HEK293 (cell line): Measurements from ENCODE around the gene ZNF865.

Experiments
- CTCF ChIA-PET: fragments of 350-600 bp; formaldehyde crosslinking; extraction: SDS; loops from one replicate; lab custom pipeline; 2021; ENCODE audit warnings: antibody characterized with exemption; lab: Yijun Ruan, JAX
- POLR2A ChIA-PET: fragments of 300-600 bp; formaldehyde crosslinking; extraction: SDS; loops from one replicate; lab custom pipeline; 2020; ENCODE audit warnings: antibody characterized with exemption, inconsistent platforms; lab: Yijun Ruan, JAX
- H3K27ac ChIP-seq: fragments of 200-500 bp; sonication (Bioruptor generic); 2 replicates; pipeline ENCODE4 v1.5.1; 2014; ENCODE audit warnings: low read depth, low read length, control low read depth, inconsistent platforms; ENCODE audit errors: extremely low read depth
- H3K36me3 ChIP-seq, 2 experiments: fragments of 200-500 bp in 1 of 2; sonication (Bioruptor generic) in 1 of 2; 1 replicate in 1 of 2; 2 replicates in 1 of 2; pipeline ENCODE4 v1.5.1; 2014 to 2017; ENCODE audit warnings: inconsistent platforms in 2 of 2, low read length in 2 of 2; ENCODE audit not compliant: control insufficient read depth in 2 of 2, insufficient read depth in 1 of 2
- H3K4me1 ChIP-seq: fragments of 200-500 bp; sonication (Bioruptor generic); 2 replicates; pipeline ENCODE4 v1.5.1; 2014; ENCODE audit warnings: mild to moderate bottlenecking, low read length, inconsistent platforms; ENCODE audit not compliant: control insufficient read depth, insufficient read depth
- H3K4me3 ChIP-seq: 2 replicates; pipeline ENCODE4 v1.5.1; 2011; ENCODE audit warnings: low read depth, mild to moderate bottlenecking, control low read depth, low read length, moderate library complexity
- H3K9me3 ChIP-seq: fragments of 200-500 bp; sonication (Bioruptor generic); 2 replicates; pipeline ENCODE4 v1.5.1; 2014; ENCODE audit warnings: low read depth, low read length, inconsistent platforms; ENCODE audit not compliant: control insufficient read depth, insufficient read depth
- CTCF ChIP-seq: fragments of 450-650 bp; formaldehyde crosslinking; IDR thresholded peaks from 2 replicates; pipeline ENCODE4 v1.5.1; 2016; ENCODE audit warnings: missing biosample characterization, missing genetic modification characterization
- EGR2 ChIP-seq: fragments of 450-650 bp; formaldehyde crosslinking; IDR thresholded peaks from 2 replicates; pipeline ENCODE4 v1.5.1; 2016; ENCODE audit warnings: low read depth, missing biosample characterization, missing genetic modification characterization
- IKZF3 ChIP-seq: fragments of 450-650 bp; IDR thresholded peaks from 2 replicates; pipeline ENCODE4 v1.5.0; 2018; ENCODE audit warnings: missing biosample characterization, mild to moderate bottlenecking, missing genetic modification characterization, moderate library complexity
- KLF7 ChIP-seq: fragments of 450-650 bp; formaldehyde crosslinking; IDR thresholded peaks from 2 replicates; pipeline ENCODE4 v1.5.1; 2016; ENCODE audit warnings: missing biosample characterization, missing genetic modification characterization, borderline replicate concordance
- MZF1 ChIP-seq: fragments of 450-650 bp; formaldehyde crosslinking; IDR thresholded peaks from 2 replicates; pipeline ENCODE4 v1.5.1; 2017; ENCODE audit warnings: missing biosample characterization, missing genetic modification characterization, borderline replicate concordance
- SP7 ChIP-seq: fragments of 450-650 bp; formaldehyde crosslinking; IDR thresholded peaks from 2 replicates; pipeline ENCODE4 v1.5.1; 2016; ENCODE audit warnings: missing biosample characterization, missing genetic modification characterization
- YY2 ChIP-seq: fragments of 450-650 bp; formaldehyde crosslinking; IDR thresholded peaks from 2 replicates; pipeline ENCODE4 v1.5.1; 2016; ENCODE audit warnings: missing biosample characterization, missing genetic modification characterization
- ZBTB17 ChIP-seq: fragments of 450-650 bp; formaldehyde crosslinking; IDR thresholded peaks from 2 replicates; pipeline ENCODE4 v1.5.1; 2016; ENCODE audit warnings: missing biosample characterization, missing genetic modification characterization
- ZBTB44 ChIP-seq: fragments of 450-650 bp; IDR thresholded peaks from 2 replicates; pipeline ENCODE4 v1.5.1; 2018; ENCODE audit warnings: missing biosample characterization, mild to moderate bottlenecking, missing genetic modification characterization
- ZBTB7A ChIP-seq: fragments of 450-650 bp; formaldehyde crosslinking; IDR thresholded peaks from 2 replicates; pipeline ENCODE4 v1.5.1; 2016; ENCODE audit warnings: low read depth, missing biosample characterization, missing genetic modification characterization
- ZBTB8A ChIP-seq: fragments of 450-650 bp; formaldehyde crosslinking; IDR thresholded peaks from 2 replicates; pipeline ENCODE4 v1.5.1; 2016; ENCODE audit warnings: missing biosample characterization, missing genetic modification characterization
- ZEB2 ChIP-seq: fragments of 450-650 bp; formaldehyde crosslinking; IDR thresholded peaks from 2 replicates; pipeline ENCODE4 v1.5.1; 2016; ENCODE audit warnings: missing biosample characterization, missing genetic modification characterization
- ZNF10 ChIP-seq: fragments of 450-650 bp; formaldehyde crosslinking; IDR thresholded peaks from 2 replicates; pipeline ENCODE4 v1.5.1; 2017; ENCODE audit warnings: missing biosample characterization, missing genetic modification characterization
- ZNF112 ChIP-seq: fragments of 450-650 bp; formaldehyde crosslinking; IDR thresholded peaks from 2 replicates; pipeline ENCODE4 v1.5.0; 2017; ENCODE audit warnings: missing biosample characterization, missing genetic modification characterization
- ZNF121 ChIP-seq: fragments of 450-650 bp; formaldehyde crosslinking; IDR thresholded peaks from 2 replicates; pipeline ENCODE4 v1.5.1; 2016; ENCODE audit warnings: missing biosample characterization, missing genetic modification characterization
- ZNF133 ChIP-seq: fragments of 450-650 bp; formaldehyde crosslinking; IDR thresholded peaks from 2 replicates; pipeline ENCODE4 v1.5.1; 2016; ENCODE audit warnings: missing biosample characterization, missing genetic modification characterization
- ZNF155 ChIP-seq: fragments of 450-650 bp; formaldehyde crosslinking; IDR thresholded peaks from 2 replicates; pipeline ENCODE4 v1.5.1; 2016; ENCODE audit warnings: missing biosample characterization, missing genetic modification characterization
- ZNF23 ChIP-seq: fragments of 450-650 bp; formaldehyde crosslinking; IDR thresholded peaks from 2 replicates; pipeline ENCODE4 v1.5.1; 2016; ENCODE audit warnings: missing biosample characterization, missing genetic modification characterization, borderline replicate concordance
- ZNF366 ChIP-seq: fragments of 450-650 bp; formaldehyde crosslinking; conservative IDR thresholded peaks from 2 replicates; pipeline ENCODE4 v1.5.1; 2016; ENCODE audit warnings: missing biosample characterization, missing genetic modification characterization
- ZNF394 ChIP-seq: fragments of 450-650 bp; formaldehyde crosslinking; IDR thresholded peaks from 2 replicates; pipeline ENCODE4 v1.5.1; 2016; ENCODE audit warnings: missing biosample characterization, missing genetic modification characterization, mild to moderate bottlenecking, moderate library complexity, borderline replicate concordance
- ZNF529 ChIP-seq: fragments of 450-650 bp; formaldehyde crosslinking; IDR thresholded peaks from 2 replicates; pipeline ENCODE4 v1.5.1; 2017; ENCODE audit warnings: missing genetic modification characterization, missing biosample characterization; ENCODE audit not compliant: insufficient replicate concordance
- ZNF560 ChIP-seq: fragments of 450-650 bp; formaldehyde crosslinking; IDR thresholded peaks from 2 replicates; pipeline ENCODE4 v1.5.1; 2017; ENCODE audit warnings: missing biosample characterization, missing genetic modification characterization, borderline replicate concordance
- ZNF596 ChIP-seq: fragments of 450-650 bp; IDR thresholded peaks from 2 replicates; pipeline ENCODE4 v1.5.0; 2018; ENCODE audit warnings: missing biosample characterization, mild to moderate bottlenecking, missing genetic modification characterization, moderate library complexity
- ZNF600 ChIP-seq: fragments of 450-650 bp; formaldehyde crosslinking; IDR thresholded peaks from 2 replicates; pipeline ENCODE4 v1.5.1; 2016; ENCODE audit warnings: missing biosample characterization, missing genetic modification characterization
- ZNF623 ChIP-seq: fragments of 450-650 bp; formaldehyde crosslinking; IDR thresholded peaks from 2 replicates; pipeline ENCODE4 v1.5.1; 2016; ENCODE audit warnings: missing biosample characterization, missing genetic modification characterization
- ZNF639 ChIP-seq: fragments of 450-650 bp; formaldehyde crosslinking; IDR thresholded peaks from 2 replicates; pipeline ENCODE4 v1.5.1; 2016; ENCODE audit warnings: missing biosample characterization, missing genetic modification characterization
- ZNF654 ChIP-seq: fragments of 450-650 bp; formaldehyde crosslinking; IDR thresholded peaks from 2 replicates; pipeline ENCODE4 v1.5.1; 2016; ENCODE audit warnings: low read depth, missing biosample characterization, missing genetic modification characterization
- ZNF660 ChIP-seq: fragments of 450-650 bp; IDR thresholded peaks from 2 replicates; pipeline ENCODE4 v1.5.1; 2018; ENCODE audit warnings: missing biosample characterization, mild to moderate bottlenecking, missing genetic modification characterization
- ZNF664 ChIP-seq: fragments of 450-650 bp; formaldehyde crosslinking; IDR thresholded peaks from 2 replicates; pipeline ENCODE4 v1.5.1; 2016; ENCODE audit warnings: missing biosample characterization, missing genetic modification characterization
- ZNF785 ChIP-seq: fragments of 450-650 bp; formaldehyde crosslinking; IDR thresholded peaks from 2 replicates; pipeline ENCODE4 v1.5.1; 2016; ENCODE audit warnings: missing biosample characterization, missing genetic modification characterization
- ZXDB ChIP-seq: fragments of 450-650 bp; formaldehyde crosslinking; IDR thresholded peaks from 2 replicates; pipeline ENCODE4 v1.5.1; 2016; ENCODE audit warnings: missing biosample characterization, missing genetic modification characterization

The ZNF865 gene

GRCh38 chr19:55605637-55606470, at the start of gene ZNF865:
Gene ZNF865, plus strand, starts transcription at chr19:55605647. Its CDS starts 7,972 bp downstream, at chr19:55613619.
- Histone ChIP-seq H3K4me1 (peaks cover 6% of the 10 kb centered on the region; the same call in 1 of the 2 replicates), H3K27ac (peak within 1 kb of the TSS; percentile 88), H3K9me3 (no peaks in the 10 kb centered on the region), H3K36me3 (peaks cover 17 to 27% of the 10 kb centered on the region in 2 experiments; a peak in 2 of 3 replicates), H3K4me3 (peak within 1 kb of the TSS; percentile 97)
- CTCF ChIA-PET, result interaction anchor here (0.5 to 3.1 kb wide), 40 partner anchors 8 to 1737 kb away, joined by 3 to 50 read pairs (median 4); partner anchors contain the start of genes ISOC2, KMT5C, SBK2 and ZNF579
- POLR2A ChIA-PET, result interaction anchor here (0.5 to 4.5 kb wide), 24 partner anchors 16 to 489 kb away, joined by 3 to 75 read pairs (median 4); partner anchors contain the start of genes ISOC2, PPP1R12C, U2AF2 and UBE2S
- TF ChIP-seq ZNF121 (tag by site-specific recombination), result no peak
- peak; percentile 84 for TF ChIP-seq ZNF654 (tag by site-specific recombination)
- peak; percentile 44; the same call in 1 of the 2 replicates for TF ChIP-seq ZNF394
- peak; percentile 60 for TF ChIP-seq ZNF600 (tag by site-specific recombination)
- 0 out of 2 replicates have a peak, but pooled peaks have one; percentile 3 for TF ChIP-seq YY2 (tag by site-specific recombination)
- TF ChIP-seq MZF1 (tag by site-specific recombination), result 0 out of 2 replicates have a peak, but pooled peaks have one; percentile 46
- TF ChIP-seq CTCF (tag by site-specific recombination), result peak; percentile 95
- TF ChIP-seq ZBTB44 (tag by site-specific recombination), result no peak
- peak; percentile 50; the same call in 1 of the 2 replicates for TF ChIP-seq IKZF3 (tag by site-specific recombination)
- no peak for TF ChIP-seq KLF7 (tag by site-specific recombination)
- TF ChIP-seq ZBTB17, result peak; percentile 75
- no peak for TF ChIP-seq ZNF664 (tag by site-specific recombination)
- TF ChIP-seq ZNF785, result no peak
- TF ChIP-seq ZNF596, result no peak
- peak; percentile 78 for TF ChIP-seq ZNF660 (tag by site-specific recombination)
- TF ChIP-seq ZNF366 (tag by site-specific recombination), result peak; percentile 74
- no peak for TF ChIP-seq ZNF560 (tag by site-specific recombination)
- TF ChIP-seq ZNF10 (tag by site-specific recombination), result no peak
- TF ChIP-seq ZEB2 (tag by site-specific recombination), result 0 out of 2 replicates have a peak, but pooled peaks have one; percentile 47
- no peak for TF ChIP-seq ZNF133 (tag by site-specific recombination)
- no peak for TF ChIP-seq ZBTB7A
- TF ChIP-seq ZNF23 (tag by site-specific recombination), result no peak
- TF ChIP-seq ZNF639 (tag by site-specific recombination), result peak; percentile 36; the same call in 1 of the 2 replicates
- TF ChIP-seq EGR2, result peak; percentile 36; the same call in 1 of the 2 replicates
- TF ChIP-seq ZNF623, result 0 out of 2 replicates have a peak, but pooled peaks have one; percentile 8
- no peak for TF ChIP-seq ZNF155
- no peak for TF ChIP-seq ZNF112
- TF ChIP-seq ZXDB, result 0 out of 2 replicates have a peak, but pooled peaks have one; percentile 52
- 0 out of 2 replicates have a peak, but pooled peaks have one; percentile 18 for TF ChIP-seq ZBTB8A
- no peak for TF ChIP-seq ZNF529 (tag by site-specific recombination)
- peak; percentile 41; the same call in 1 of the 2 replicates for TF ChIP-seq SP7
